Heart left ventricle (tissue), 16 donors: ENCODE measurements around the gene SAP30L. TPM values are rescaled to one million over a fixed set of nuclear protein-coding genes. Genes with fewer than 3 reads are reported as not detected.

Experiments
- ATAC-seq, 4 donors: fragments of 200-7000 bp; cut with Tn5 transposase; one replicate each; pipeline ENCODE4 v1.9.1; 2020 to 2022; ENCODE audit warnings: moderate library complexity in 4 of 4, mild to moderate bottlenecking in 3 of 4, moderate number of reproducible peaks in 1 of 4
- DNase-seq, 5 donors: peaks; one replicate each; pipeline ENCODE4 v3.0.0-alpha.2; 2020
- H3K27ac ChIP-seq, 12 donors: fragments of 200-600 bp; sonication (generic) in 4 of 12; one replicate each; pipeline versions ENCODE4 v1.5.0 to v1.8.0; 2016 to 2022; ENCODE audit warnings: mild to moderate bottlenecking in 2 of 12
- H3K27me3 ChIP-seq, 9 donors: fragments of 200-600 bp; sonication (generic) in 2 of 9; one replicate each; pipeline versions ENCODE4 v1.5.1 to v1.8.0; 2016 to 2022; ENCODE audit warnings: mild to moderate bottlenecking in 3 of 9
- H3K36me3 ChIP-seq, 9 donors: fragments of 200-600 bp; sonication (generic) in 2 of 9; one replicate each; pipeline versions ENCODE4 v1.5.0 to v1.8.0; 2018 to 2022; ENCODE audit warnings: mild to moderate bottlenecking in 2 of 9
- H3K4me1 ChIP-seq, 12 donors: fragments of 200-600 bp; sonication (generic) in 4 of 12; one replicate each; pipeline versions ENCODE4 v1.5.0 to v1.8.0; 2016 to 2022; ENCODE audit warnings: mild to moderate bottlenecking in 3 of 12
- H3K4me3 ChIP-seq, 12 donors: fragments of 200-600 bp; sonication (generic) in 4 of 12; one replicate each; pipeline versions ENCODE4 v1.5.0 to v1.8.0; 2017 to 2022; ENCODE audit warnings: mild to moderate bottlenecking in 9 of 12, moderate library complexity in 4 of 12
- H3K9me3 ChIP-seq, 12 donors: fragments of 200-600 bp; sonication (generic) in 4 of 12; one replicate each; pipeline versions ENCODE4 v1.5.0 to v1.8.0; 2016 to 2022; ENCODE audit warnings: mild to moderate bottlenecking in 1 of 12
- POLR2A ChIP-seq, 2 donors: fragments of 450-650 bp; IDR thresholded peaks; one replicate each; pipeline ENCODE4 v1.6.1; 2017; ENCODE audit warnings: antibody characterized with exemption in 2 of 2, mild to moderate bottlenecking in 2 of 2, moderate library complexity in 2 of 2
- WGBS, 4 donors: extraction: QIAGEN DNeasy Blood & Tissue Kit in 2 of 4; methylation state at CpG; one replicate each; pipeline versions ENCODE4 v1.1.5 to v1.1.7; 2013 to 2018; 5-methylcytosine and 5-hydroxymethylcytosine counted together
- intact Hi-C, 10 donors: fragments of 100-400 bp; cut with DNase I; formaldehyde crosslinking; loops; one replicate each; pipeline versions ENCODE4 v1.11.1 to v1.14.2; 2022
- polyA plus RNA-seq, 2 donors: library from polyadenylated mRNA; stranded (reverse); fragments of 200-250 nt; gene quantifications; one replicate each; pipeline ENCODE4 v1.2.3, GENCODE V29; 2013
- total RNA-seq, 9 donors: library from RNA; depleted of rRNA in 2 of 9; stranded (reverse); fragments of >200 nt in 2 of 9; fragmentation: NEBNext Ultra II Directional in 3 of 9; extraction: Animal tissue kit (Norgen Biotek cat#: 25700) in 3 of 9; gene quantifications; one replicate each; pipeline versions ENCODE4 v1.1.0 to v1.2.4, GENCODE V29; 2016 to 2023
- TF ChIP-seq, protein P1 (sequence below), 12 donors: fragments of 200-600 bp; sonication (generic) in 4 of 12; IDR thresholded peaks; one replicate each; pipeline versions ENCODE4 v1.5.0 to v1.8.0; 2018 to 2022; ENCODE audit warnings: antibody characterized with exemption in 12 of 12, mild to moderate bottlenecking in 5 of 12
- donor health status: ischemic (EF 13 %, LVEDD 7.1; RV severe dilation, severe dysfunction).
- donor health status: healthy with polysubstance abuse.
- donor health status: DM: no; HTN: yes; CAD: no.
- donor health status: DM: no; HTN: no; CAD: no.
- donor health status: ischemic (EF 25% LVEDD 6.9; RV normal size, moderate dysfunction).
- donor health status: ischemic (EF 25% LVEDD 5.7; RV mildly dilated, moderate dysfunction).
- donor health status: healthy.
- donor health status: DM: yes; HTN: yes; CAD: no.
- donor health status: ischemic (EF 35%, LVEDD 5.7; RV mildly dilated, moderate dysfunction).
- donor health status: nonischemic (EF 11% LVEDD 7.7; RV severe dilation, severe dysfunction).
- donor health status: DM: yes; HTN: yes; CAD: no.
- donor health status: PGD.
- donor health status: ischemic (EF 29% LVEDD 5.4; RV normal size, mild dysfunction).
- donor health status: nonischemic (EF 23%, LVEDD 6.1; RV moderate dilation, normal function).

SAP30L gene
- total and polyA plus RNA-seq, 11 donors, result 19.7 to 55.5 (median 37.4) TPM

- ATAC-seq (peak; percentile 45 to 79 (median 56)), DNase-seq (peak in 2 of 5 donors; percentile 29 to 49)
- peaks cover 0 to 63% (median 36%) of the 10 kb centered on the region in 12 donors for H3K4me1 ChIP-seq
- H3K36me3 ChIP-seq, result no peaks in the 10 kb centered on the region
- H3K4me3 ChIP-seq, result peak overlapping the region in 11 of 12 donors; percentile 20 to 68 (median 38)
- no peak for TF ChIP-seq POLR2A (IDR thresholded peaks at IDR 0.05)
- TF ChIP-seq, protein P1, sequence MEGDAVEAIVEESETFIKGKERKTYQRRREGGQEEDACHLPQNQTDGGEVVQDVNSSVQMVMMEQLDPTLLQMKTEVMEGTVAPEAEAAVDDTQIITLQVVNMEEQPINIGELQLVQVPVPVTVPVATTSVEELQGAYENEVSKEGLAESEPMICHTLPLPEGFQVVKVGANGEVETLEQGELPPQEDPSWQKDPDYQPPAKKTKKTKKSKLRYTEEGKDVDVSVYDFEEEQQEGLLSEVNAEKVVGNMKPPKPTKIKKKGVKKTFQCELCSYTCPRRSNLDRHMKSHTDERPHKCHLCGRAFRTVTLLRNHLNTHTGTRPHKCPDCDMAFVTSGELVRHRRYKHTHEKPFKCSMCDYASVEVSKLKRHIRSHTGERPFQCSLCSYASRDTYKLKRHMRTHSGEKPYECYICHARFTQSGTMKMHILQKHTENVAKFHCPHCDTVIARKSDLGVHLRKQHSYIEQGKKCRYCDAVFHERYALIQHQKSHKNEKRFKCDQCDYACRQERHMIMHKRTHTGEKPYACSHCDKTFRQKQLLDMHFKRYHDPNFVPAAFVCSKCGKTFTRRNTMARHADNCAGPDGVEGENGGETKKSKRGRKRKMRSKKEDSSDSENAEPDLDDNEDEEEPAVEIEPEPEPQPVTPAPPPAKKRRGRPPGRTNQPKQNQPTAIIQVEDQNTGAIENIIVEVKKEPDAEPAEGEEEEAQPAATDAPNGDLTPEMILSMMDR (IDR thresholded peaks at IDR 0.05), result no peak
- peak overlapping the region; percentile 36 to 95 (median 76) for H3K27ac ChIP-seq
- intact Hi-C loops, result no loop called here
- no peaks in the 10 kb centered on the region for H3K9me3 ChIP-seq
- WGBS, 4 donors, result 3 to 5% (median 5%) methylated on average over 25 to 35 of the region's 35 CpGs
- peaks cover 23 to 95% (median 76%) of the 10 kb centered on the region in 9 donors for H3K27me3 ChIP-seq
Observed at GRCh38 chr5:154472871-154473580, 27.2 kb downstream of the SAP30L start.

DNA sequence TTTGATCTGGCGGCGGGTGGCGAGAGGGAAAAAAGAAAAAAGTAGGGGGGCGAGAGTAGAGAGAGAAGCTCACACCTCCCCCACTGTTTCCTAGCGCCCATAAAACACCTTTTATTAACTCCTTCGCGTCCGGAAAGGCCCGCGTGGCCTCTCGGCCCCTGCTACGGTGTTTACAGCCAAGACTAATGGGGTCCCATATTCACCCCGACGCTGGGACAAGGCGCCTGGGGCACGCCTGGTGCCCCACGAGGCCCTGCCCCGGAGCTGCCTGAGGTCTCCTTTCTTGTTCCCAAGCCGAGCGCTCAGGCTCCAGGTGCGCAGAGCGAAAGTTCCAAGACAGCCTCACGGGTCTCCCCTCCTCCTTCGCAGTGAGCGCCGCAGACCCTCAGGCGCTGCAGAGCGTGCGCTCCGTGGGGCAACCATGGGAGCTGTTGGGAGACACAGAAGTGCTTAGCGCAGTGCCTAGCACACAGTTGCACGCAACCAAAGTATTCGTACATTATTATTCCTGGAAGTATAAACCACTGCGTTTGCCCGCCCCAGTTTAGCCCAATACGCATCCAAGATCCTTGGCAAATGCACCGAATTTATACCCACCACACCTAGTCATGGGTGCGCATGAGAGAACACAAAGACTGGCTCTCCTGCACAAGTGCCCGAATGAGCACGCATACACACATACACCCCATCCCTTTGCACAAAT lies 27.9 kb downstream of the SAP30L start:
- WGBS, 4 donors, result 5 to 8% (median 8%) methylated on average over 37 to 40 of the region's 40 CpGs
- H3K4me1 ChIP-seq, result peaks cover 0 to 70% (median 40%) of the 10 kb centered on the region in 12 donors

GRCh38 chr5:154474396-154475334 lies 28.9 kb downstream of the SAP30L start:
- no peak for ATAC-seq
- DNase-seq, result no peak
- no peak for TF ChIP-seq POLR2A (IDR thresholded peaks at IDR 0.05)
- TF ChIP-seq, protein P1 (IDR thresholded peaks at IDR 0.05), result no peak
- no peaks in the 10 kb centered on the region for H3K36me3 ChIP-seq
- intact Hi-C loops, result loop anchor here in 1 of 10 donors (5.0 kb wide), 1 partner anchor 53 kb away; no protein-coding TSS in a partner anchor
- peak overlapping the region in 10 of 12 donors; percentile 25 to 68 (median 62) for H3K4me3 ChIP-seq
- H3K27ac ChIP-seq, result peak overlapping the region in 10 of 12 donors; percentile 31 to 95 (median 76)
- H3K4me1 ChIP-seq, result peaks cover 0 to 78% (median 47%) of the 10 kb centered on the region in 12 donors
- H3K27me3 ChIP-seq, result peaks cover 28 to 100% (median 85%) of the 10 kb centered on the region in 9 donors
- 8 to 10% (median 9%) methylated on average over 17 of the region's 17 CpGs for WGBS, 4 donors
- H3K9me3 ChIP-seq, result no peaks in the 10 kb centered on the region

More for the DNA sequence above, 27.9 kb downstream of the SAP30L start:
- peak in 1 of 4 donors; percentile 11 for ATAC-seq
- Histone ChIP-seq H3K27me3 (peaks cover 27 to 100% (median 82%) of the 10 kb centered on the region in 9 donors), H3K27ac (peak overlapping the region; percentile 36 to 95 (median 76)), H3K36me3 (no peaks in the 10 kb centered on the region), H3K9me3 (no peaks in the 10 kb centered on the region), H3K4me3 (peak overlapping the region in 11 of 12 donors; percentile 20 to 68 (median 38))
- intact Hi-C loops, result no loop called here
- DNase-seq, result no peak
- TF ChIP-seq, protein P1 (IDR thresholded peaks at IDR 0.05), result no peak
- TF ChIP-seq POLR2A (IDR thresholded peaks at IDR 0.05), result no peak
